Ishikawa (cell line): Measurements from ENCODE around the gene HBS1L.

Experiments
- CREB1 ChIP-seq: IDR thresholded peaks from 2 replicates; pipeline ENCODE4 v1.6.1; 2012; ENCODE audit warnings: low read depth
- EP300 ChIP-seq: IDR thresholded peaks from 2 replicates; pipeline ENCODE4 v1.6.1; 2012; ENCODE audit warnings: borderline replicate concordance
- FOXM1 ChIP-seq: IDR thresholded peaks from 2 replicates; pipeline ENCODE4 v1.6.1; 2012; ENCODE audit warnings: low read depth, borderline replicate concordance
- MAX ChIP-seq: IDR thresholded peaks from 2 replicates; pipeline ENCODE4 v1.6.1; 2012
- NFIC ChIP-seq: IDR thresholded peaks from 2 replicates; pipeline ENCODE4 v1.6.1; 2012
- RAD21 ChIP-seq: IDR thresholded peaks from 2 replicates; pipeline ENCODE4 v1.6.1; 2012; ENCODE audit warnings: low read depth
- REST ChIP-seq: IDR thresholded peaks from 2 replicates; pipeline ENCODE4 v1.6.1; 2012; ENCODE audit warnings: low read depth, mild to moderate bottlenecking

GRCh38 chr6:135087803-135088202 is 33.2 kb upstream of the HBS1L start:
- TF ChIP-seq MAX: no peak
- no peak for TF ChIP-seq CREB1
- TF ChIP-seq RAD21: no peak
- no peak for TF ChIP-seq EP300
- TF ChIP-seq REST: no peak
- TF ChIP-seq FOXM1: no peak
- no peak for TF ChIP-seq NFIC
